Measurements from ENCODE around the gene BEX4. TPM values are rescaled to one million over a fixed set of nuclear protein-coding genes. Genes with fewer than 3 reads are reported as not detected.

Gene BEX4
- total RNA-seq, 1 donor from 2014 or later, result 80.8 TPM

DNA sequence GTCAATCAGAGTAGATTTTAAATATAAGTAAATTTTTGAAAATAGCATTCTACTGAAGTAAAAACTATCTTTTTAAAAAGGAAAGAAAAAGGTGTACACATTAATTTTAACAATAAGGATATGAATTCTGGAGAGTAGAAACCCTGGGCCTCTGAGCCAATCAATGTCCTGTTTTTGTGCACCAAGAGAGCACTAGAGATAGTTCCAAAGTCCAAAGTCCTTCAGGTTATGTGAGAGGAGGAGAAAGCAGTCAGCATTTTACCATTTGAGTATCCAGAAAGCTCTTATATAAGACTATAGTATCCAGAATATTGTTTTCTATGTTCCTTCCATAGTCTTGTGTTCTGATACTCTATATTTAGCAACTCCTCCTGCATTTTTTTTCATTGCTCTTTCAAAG lies 43.4 kb downstream of the BEX4 start:
- DNase-seq (ENCODE audit: low read depth), result no peak
- Histone ChIP-seq H3K36me3 (ENCODE audit: control insufficient read depth, insufficient read depth, low read length) (no peaks in the 10 kb centered on the region), H3K27me3 (ENCODE audit: control insufficient read depth, insufficient read depth, low read length) (no peaks in the 10 kb centered on the region), H3K4me3 (ENCODE audit: low read depth, low read length) (no peak overlapping the region)
- no peak for TF ChIP-seq CTCF (IDR thresholded peaks at IDR 0.05; ENCODE audit: insufficient read depth, low read length, poor library complexity, severe bottlenecking)

Other genes with a start within 250 kb of the BEX4 start
- 27.9 and 40.2 TPM in 2 replicates for gene BEX1, start 150.9 kb upstream of the BEX4 start, total RNA-seq
- not detected in 2 replicates for gene NXF3, start 122.0 kb upstream of the BEX4 start, total RNA-seq
- 89.6 and 91.3 TPM in 2 replicates for gene TCEAL8, start 40.0 kb downstream of the BEX4 start, total RNA-seq
- 0.21 TPM in 1 of 2 replicates, not detected in the other for gene TCEAL5, start 61.6 kb downstream of the BEX4 start, total RNA-seq
- gene BEX2, start 95.9 kb downstream of the BEX4 start, total RNA-seq, result 74.2 and 81.3 TPM in 2 replicates
- gene TCEAL7, start 115.1 kb downstream of the BEX4 start, total RNA-seq, result 23.1 and 40.1 TPM in 2 replicates
- gene TCEAL9, start 141.4 kb downstream of the BEX4 start, total RNA-seq, result 99.1 and 154 TPM in 2 replicates
- gene BEX3, start 161.4 kb downstream of the BEX4 start, total RNA-seq, result 143 and 164 TPM in 2 replicates